A549 (cell line): ENCODE data around the gene TAS2R60.

Experiments used
- CTCF ChIP-seq: fragments of >200 bp; sonication (Bioruptor Twin); formaldehyde crosslinking; IDR thresholded peaks from 3 replicates; pipeline ENCODE4 v1.5.1; 2016
- EHF ChIP-seq: fragments of 250-450 bp; sonication (Bioruptor Pico); IDR thresholded peaks from 2 replicates; pipeline ENCODE4 v1.5.0; 2020; ENCODE audit warnings: mild to moderate bottlenecking
- EP300 ChIP-seq, 2 experiments: fragments of >200 bp; sonication (Bioruptor Twin); formaldehyde crosslinking; IDR thresholded peaks; 2 replicates in 1 of 2; 3 replicates in 1 of 2; pipeline ENCODE4 v1.6.1; 2016 to 2017
- MAZ ChIP-seq: fragments of 150-350 bp; IDR thresholded peaks from 2 replicates; pipeline ENCODE4 v1.6.1; 2014; ENCODE audit warnings: antibody characterized with exemption, low read depth, low read length, borderline replicate concordance
- POLR2A ChIP-seq: IDR thresholded peaks from 2 replicates; pipeline ENCODE4 v1.6.1; 2012; ENCODE audit warnings: mild to moderate bottlenecking, low read length
- RAD21 ChIP-seq, 2 experiments: fragments of >200 bp in 1 of 2; sonication (Bioruptor Twin) in 1 of 2; formaldehyde crosslinking in 1 of 2; IDR thresholded peaks in 1 of 2; conservative IDR thresholded peaks in 1 of 2; 2 replicates in 1 of 2; 3 replicates in 1 of 2; pipeline ENCODE4 v1.6.1; 2012 to 2018; ENCODE audit warnings: inconsistent platforms in 1 of 2
- REST ChIP-seq: fragments of 200-600 bp; sonication (generic); IDR thresholded peaks from 2 replicates; pipeline ENCODE4 v1.6.1; 2016; ENCODE audit warnings: antibody characterized with exemption, mild to moderate bottlenecking, moderate library complexity
- RFX5 ChIP-seq: fragments of 450-650 bp; IDR thresholded peaks from 2 replicates; pipeline ENCODE4 v1.7.1; 2014; ENCODE audit warnings: antibody characterized with exemption, mild to moderate bottlenecking, moderate library complexity
- SMC3 ChIP-seq: fragments of >200 bp; sonication (Bioruptor Twin); formaldehyde crosslinking; IDR thresholded peaks from 3 replicates; pipeline ENCODE4 v1.6.1; 2018; ENCODE audit warnings: inconsistent platforms
- TF ChIP-seq, protein P1 (sequence below): fragments of 450-650 bp; IDR thresholded peaks from 2 replicates; pipeline ENCODE4 v1.6.1; 2014; ENCODE audit warnings: antibody characterized with exemption

GRCh38 chr7:143422033-143422432, 21.2 kb upstream of the TAS2R60 start:
- TF ChIP-seq EHF (CRISPR knock-in tag) (no peak), REST (no peak), CTCF (no peak), RAD21 (conservative IDR thresholded peaks at IDR 0.05 in 1 of 2, IDR thresholded peaks at IDR 0.05 in 1 of 2) (no peak), EP300 (IDR thresholded peaks at IDR 0.05) (no peak), POLR2A (no peak), MAZ (no peak), SMC3 (no peak), RFX5 (no peak)
- TF ChIP-seq, protein P1, sequence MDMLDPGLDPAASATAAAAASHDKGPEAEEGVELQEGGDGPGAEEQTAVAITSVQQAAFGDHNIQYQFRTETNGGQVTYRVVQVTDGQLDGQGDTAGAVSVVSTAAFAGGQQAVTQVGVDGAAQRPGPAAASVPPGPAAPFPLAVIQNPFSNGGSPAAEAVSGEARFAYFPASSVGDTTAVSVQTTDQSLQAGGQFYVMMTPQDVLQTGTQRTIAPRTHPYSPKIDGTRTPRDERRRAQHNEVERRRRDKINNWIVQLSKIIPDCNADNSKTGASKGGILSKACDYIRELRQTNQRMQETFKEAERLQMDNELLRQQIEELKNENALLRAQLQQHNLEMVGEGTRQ, result no peak
